ENCODE data around the gene CD248.

- TF ChIP-seq CTCF (IDR thresholded peaks at IDR 0.05; ENCODE audit: insufficient read depth, low read depth, low read length) (no peak), EZH2 (IDR thresholded peaks at IDR 0.05; ENCODE audit: insufficient read depth, low read length) (no peak)
Observed at GRCh38 chr11:66280428-66280827, 36.4 kb downstream of the CD248 start.

All from astrocyte (in vitro differentiated cells and primary cell).